HG02642 (cell line): ENCODE data around the gene RASA1.
A peak's percentile ranks its signal among the peaks of the same experiment; 100 is the strongest.
"Not testable (repeated sequence)": the region's sequence is repeated elsewhere in the genome, so short reads cannot be mapped to it uniquely, and the experiment has no call there.

Source experiments
- ATAC-seq: cut with Tn5 transposase; IDR thresholded peaks from one replicate; pipeline ENCODE4 v1.9.1; 2021; ENCODE audit warnings: mild to moderate bottlenecking; ENCODE audit not compliant: unreplicated experiment, poor library complexity

RASA1 gene

GRCh38 chr5:87267574-87268125 is at the start of gene RASA1:
TSS of gene RASA1 (plus strand) at chr5:87267883. CDS start at chr5:87268452, 569 bp downstream.
- ATAC-seq, result peak; percentile 62

GRCh38 chr5:87229780-87230179 is 37.9 kb upstream of the RASA1 start:
- no peak for ATAC-seq

DNA sequence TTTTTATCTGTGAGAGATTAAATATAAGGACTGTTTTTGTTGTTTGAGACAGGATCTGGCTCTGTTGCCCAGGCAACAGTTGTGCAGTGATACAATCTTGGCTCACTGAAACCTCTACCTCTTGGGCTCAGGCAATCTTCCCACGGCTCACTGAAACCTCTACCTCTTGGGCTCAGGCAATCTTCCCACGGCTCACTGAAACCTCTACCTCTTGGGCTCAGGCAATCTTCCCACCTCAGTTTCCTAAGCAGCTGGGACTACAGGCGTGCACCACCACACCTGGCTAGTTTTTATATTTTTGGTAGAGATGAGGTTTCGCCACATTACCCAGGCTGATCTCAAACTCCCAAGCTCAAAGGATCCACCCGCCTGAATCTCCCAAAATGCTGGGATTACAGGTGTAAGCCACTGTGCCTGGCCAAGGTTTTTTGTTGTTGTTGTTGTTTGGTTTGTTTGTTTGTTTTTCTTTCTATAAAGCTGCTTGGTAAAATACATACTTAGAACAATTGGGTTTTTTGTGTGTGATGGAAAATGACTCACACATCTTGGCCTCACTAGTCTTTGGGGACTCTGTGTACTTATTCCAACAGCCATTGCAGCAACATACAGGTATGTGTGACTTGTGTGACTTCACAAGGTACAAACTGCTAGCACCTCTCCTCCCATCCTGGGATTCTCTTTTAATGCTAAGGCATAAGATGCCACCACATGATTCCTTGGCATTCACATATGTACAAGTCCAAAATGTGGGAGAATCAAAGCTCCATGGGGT is 36.5 kb upstream of the RASA1 start:
- ATAC-seq, result peak; percentile 95

GRCh38 chr5:87233143-87233542 is 34.5 kb upstream of the RASA1 start:
- ATAC-seq, result no peak

DNA sequence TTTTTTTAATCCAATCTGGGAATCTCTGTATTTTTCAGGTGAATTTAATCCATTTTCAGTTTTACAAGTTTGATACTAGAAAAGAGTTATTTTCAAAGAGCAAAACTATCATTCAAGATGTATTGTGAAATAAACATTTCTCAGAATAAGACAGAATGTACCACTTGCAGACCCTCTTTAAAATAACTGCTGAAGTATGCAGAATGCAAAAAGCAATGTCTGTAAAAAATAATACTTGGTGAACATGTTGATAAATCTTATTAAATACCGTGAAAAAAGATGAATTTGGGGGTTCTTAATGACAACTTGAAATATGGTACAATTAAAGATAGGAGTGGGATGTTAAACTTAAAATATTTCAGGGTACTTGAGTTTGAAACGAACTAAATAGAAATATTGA is 26.1 kb upstream of the RASA1 start:
- no peak for ATAC-seq

DNA sequence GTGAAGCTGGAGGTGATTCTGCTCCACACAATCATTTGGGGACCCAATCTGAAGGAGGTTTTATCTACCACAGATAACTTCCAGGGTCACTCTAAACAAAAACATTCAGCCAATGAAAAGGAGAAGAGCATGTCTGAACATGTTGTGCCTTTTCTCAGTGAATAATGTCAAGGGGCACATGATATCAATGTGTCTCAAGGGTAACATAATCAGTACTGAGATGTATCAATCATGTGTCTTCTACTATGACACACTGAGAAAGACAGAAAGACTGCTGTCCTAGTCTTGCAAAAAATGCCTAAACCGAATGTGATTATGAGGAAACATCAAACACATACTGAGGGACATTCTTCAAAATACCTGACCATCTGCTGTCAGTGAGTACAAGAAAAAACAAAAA is 25.4 kb upstream of the RASA1 start:
- ATAC-seq, result no peak

- no peak for ATAC-seq
Measured at GRCh38 chr5:87243161-87243844, 24.4 kb upstream of the RASA1 start.

GRCh38 chr5:87245451-87245850 is 22.2 kb upstream of the RASA1 start:
- ATAC-seq, result no peak

DNA sequence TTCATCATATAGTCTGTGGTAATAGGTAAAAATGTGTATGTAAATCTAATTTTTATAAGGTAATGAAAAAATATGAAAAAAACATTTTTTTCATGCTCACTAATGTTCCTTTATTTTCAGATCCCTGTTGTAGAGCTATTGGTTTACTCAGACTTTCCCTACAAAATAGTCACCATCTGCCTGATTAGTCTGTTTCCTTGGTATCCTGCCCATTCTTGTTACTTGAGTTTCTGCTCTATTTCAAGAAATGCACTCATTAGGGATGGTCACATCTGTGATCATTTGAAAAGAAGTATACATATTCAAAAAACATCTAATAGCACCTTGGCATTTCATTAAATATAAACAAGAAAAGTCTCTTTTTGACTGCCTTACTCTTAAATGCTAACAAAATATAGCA is 21.6 kb upstream of the RASA1 start:
- no peak for ATAC-seq

DNA sequence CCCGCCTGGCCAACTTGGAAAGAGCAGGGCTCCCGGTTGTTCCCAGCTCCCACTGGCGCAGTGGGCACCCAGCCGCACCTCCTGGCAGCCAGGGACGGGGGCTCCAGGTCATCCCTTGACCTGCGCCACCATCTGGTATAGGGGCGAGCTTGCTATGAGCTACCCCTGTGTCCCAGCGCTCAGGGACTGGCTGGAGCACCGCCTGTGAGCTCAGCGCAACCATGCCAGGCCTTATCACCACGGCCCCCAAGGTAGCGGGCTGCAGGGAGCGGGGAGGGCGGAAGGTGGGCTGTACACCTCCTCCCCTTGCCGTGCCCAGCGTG is 15.4 kb upstream of the RASA1 start:
- ATAC-seq, result no peak

DNA sequence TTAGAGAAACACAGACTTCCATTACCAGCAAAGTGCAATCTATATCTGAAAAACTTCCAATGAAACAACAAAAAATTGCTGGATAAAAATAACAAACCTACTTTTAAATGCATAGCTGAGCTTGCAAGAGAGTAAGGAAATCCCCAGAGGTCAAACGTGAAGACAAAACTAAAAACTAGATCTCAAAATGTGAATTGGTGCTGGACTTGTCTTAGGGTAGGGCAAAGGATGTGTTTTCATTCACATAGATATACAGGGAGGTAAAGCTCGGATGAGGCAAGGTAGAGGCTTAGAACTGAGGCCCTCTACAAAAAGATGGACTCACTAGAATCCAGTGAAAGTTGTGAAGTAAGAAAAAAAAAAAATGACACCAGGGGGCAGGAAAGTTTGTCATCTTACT is 13.6 kb upstream of the RASA1 start:
- no peak for ATAC-seq

GRCh38 chr5:87258507-87258906 is 9.2 kb upstream of the RASA1 start:
- ATAC-seq, result no peak

DNA sequence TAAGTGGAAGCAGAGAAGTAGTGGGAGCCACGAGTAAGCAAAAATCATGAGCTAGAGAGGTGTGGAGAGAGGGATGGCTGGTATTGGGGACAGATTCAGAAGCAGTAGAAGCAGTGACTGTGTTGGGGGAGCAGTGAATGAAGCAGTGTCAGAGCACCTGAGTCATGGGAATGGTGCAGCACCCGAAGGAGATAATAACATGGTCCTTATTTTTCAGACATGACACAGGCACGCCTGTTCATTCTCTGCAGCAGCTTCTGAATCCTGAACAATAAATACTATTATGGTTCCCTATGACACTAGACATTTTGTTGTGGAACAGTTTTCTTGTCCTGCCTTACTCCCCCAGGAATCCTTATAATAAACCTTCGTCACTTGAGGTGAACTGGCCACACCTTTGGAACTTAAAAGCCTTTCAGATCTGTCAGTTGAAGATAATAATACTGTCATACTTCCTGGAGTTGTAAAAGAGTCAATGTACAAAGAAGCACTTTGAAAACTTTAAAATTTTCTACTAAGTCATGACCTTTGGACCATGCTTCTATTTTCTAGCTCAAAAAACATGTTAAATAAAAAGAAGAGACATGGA is 7.0 kb upstream of the RASA1 start:
- ATAC-seq, result no peak

DNA sequence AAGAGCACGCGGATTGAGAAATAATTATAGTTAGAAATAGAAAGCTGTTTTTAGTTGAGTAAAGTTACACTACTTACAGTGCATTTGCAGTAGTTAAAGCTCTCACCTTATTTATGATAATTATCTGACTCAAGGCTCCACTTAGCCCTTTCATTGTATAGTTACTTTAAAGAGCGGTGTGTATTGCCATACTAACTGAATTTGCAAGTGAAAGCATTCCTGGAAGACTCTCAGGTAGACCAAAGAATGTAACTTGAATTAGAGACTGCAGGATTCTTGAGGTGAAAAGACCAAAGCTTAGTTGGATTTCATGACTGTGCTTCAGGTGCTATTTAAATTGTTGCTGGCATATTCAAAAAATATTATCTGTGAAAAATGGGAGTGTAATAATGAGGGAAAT is 4.2 kb upstream of the RASA1 start:
- no peak for ATAC-seq

DNA sequence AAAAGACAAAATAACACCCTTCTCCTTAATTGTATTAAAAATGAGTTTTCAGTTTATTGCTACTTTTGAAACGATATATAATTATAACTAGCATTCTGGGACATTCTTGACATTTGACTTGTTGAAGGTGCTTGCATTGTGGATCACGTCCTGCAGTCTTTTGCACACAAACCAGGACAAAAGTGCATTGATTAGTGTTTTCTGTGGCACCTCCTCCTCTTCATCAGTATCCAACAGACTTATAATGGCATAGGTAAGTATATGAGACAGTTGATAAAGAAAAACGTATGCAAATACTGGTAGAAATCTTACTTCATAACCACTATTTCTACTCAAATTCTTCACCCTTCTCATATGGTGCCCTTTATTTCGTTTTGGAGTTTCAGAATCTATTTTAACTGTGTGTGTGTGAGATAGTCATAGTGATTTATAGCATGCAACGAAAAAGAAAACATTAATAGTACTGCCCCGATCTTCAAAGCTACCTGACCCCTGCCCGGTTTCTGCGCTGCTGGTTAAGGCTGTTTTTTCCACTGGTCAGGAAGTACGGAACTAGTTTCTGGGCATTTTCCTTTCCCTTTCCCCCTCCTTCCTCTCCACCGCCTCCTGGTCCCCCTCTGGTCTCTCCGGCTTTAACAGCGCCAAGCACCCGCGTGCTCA is 639 bp upstream of the RASA1 start:
- ATAC-seq, result peak; percentile 21

GRCh38 chr5:87268126-87268969 is 665 bp downstream of the RASA1 start:
- ATAC-seq, result peak; percentile 61

DNA sequence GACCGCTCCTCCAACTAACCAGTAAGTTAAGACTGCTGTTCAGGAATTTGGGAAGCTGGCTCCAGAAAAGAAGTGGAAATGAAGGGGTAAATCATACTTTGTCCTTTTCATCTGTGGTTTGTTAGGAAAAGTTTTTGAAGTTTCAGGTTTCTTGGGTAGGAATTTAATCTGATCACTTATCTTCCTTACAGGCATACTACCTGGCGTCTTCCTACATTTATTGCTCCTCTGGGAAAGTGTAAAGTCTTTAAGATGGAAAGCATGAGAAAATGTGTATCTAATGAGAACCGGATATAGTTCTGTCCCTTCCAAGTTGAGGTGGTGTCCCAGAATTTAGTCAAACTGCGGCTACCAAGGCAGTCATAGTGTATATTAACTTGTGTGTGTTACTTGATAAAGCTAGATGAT is 1.3 kb downstream of the RASA1 start:
- ATAC-seq, result no peak

- not testable (repeated sequence) for ATAC-seq
Measured at GRCh38 chr5:87270888-87271287, 3.2 kb downstream of the RASA1 start.

- no peak for ATAC-seq
Measured at GRCh38 chr5:87276655-87277054, 9.0 kb downstream of the RASA1 start.

GRCh38 chr5:87277279-87277835 is 9.7 kb downstream of the RASA1 start:
- no peak for ATAC-seq
